Skin of body (tissue), 2 donors: ENCODE results near the gene CLEC7A. TPM values are rescaled to one million over a fixed set of nuclear protein-coding genes. Genes with fewer than 3 reads are reported as not detected.

Experiments
- DNase-seq: peaks from one replicate; lab custom pipeline; 2025; lab: John Stamatoyannopoulos, UW
- total RNA-seq: library from RNA; depleted of rRNA; stranded (reverse); fragments of >200 nt; gene quantifications from one replicate; pipeline ENCODE4 v1.2.3, GENCODE V29; 2014

Gene CLEC7A
- total RNA-seq, 1 donor from 2014 or later, result 5.8 TPM

- no peak for DNase-seq
Observed at GRCh38 chr12:10142976-10143589, 13.1 kb upstream of the CLEC7A start.

GRCh38 chr12:10140001-10140400 is 10.0 kb upstream of the CLEC7A start:
- peak; percentile 59 for DNase-seq

GRCh38 chr12:10136637-10137205 is 6.7 kb upstream of the CLEC7A start:
- DNase-seq, result no peak

- no peak for DNase-seq
Observed at GRCh38 chr12:10135126-10135525, 5.1 kb upstream of the CLEC7A start.

GRCh38 chr12:10132850-10133370 is 2.9 kb upstream of the CLEC7A start:
- no peak for DNase-seq

- no peak for DNase-seq
Observed at GRCh38 chr12:10131111-10131690, 1.2 kb upstream of the CLEC7A start.

- DNase-seq, result no peak
Observed at GRCh38 chr12:10128687-10129086, 1.3 kb downstream of the CLEC7A start.

- DNase-seq, result no peak
Observed at GRCh38 chr12:10126413-10126812, 3.6 kb downstream of the CLEC7A start.

GRCh38 chr12:10122689-10123088 is 7.3 kb downstream of the CLEC7A start:
- DNase-seq, result no peak

- DNase-seq, result no peak
Observed at GRCh38 chr12:10121278-10121677, 8.7 kb downstream of the CLEC7A start.

- DNase-seq, result no peak
Observed at GRCh38 chr12:10119066-10119465, 10.9 kb downstream of the CLEC7A start.

GRCh38 chr12:10115890-10116289 is 14.1 kb downstream of the CLEC7A start:
- no peak for DNase-seq

GRCh38 chr12:10115311-10115710 is 14.7 kb downstream of the CLEC7A start:
- DNase-seq, result no peak

- no peak for DNase-seq
Observed at GRCh38 chr12:10113920-10114319, 16.1 kb downstream of the CLEC7A start.

- no peak for DNase-seq
Observed at GRCh38 chr12:10113075-10113474, 16.9 kb downstream of the CLEC7A start.

- no peak for DNase-seq
Observed at GRCh38 chr12:10111451-10111850, 18.5 kb downstream of the CLEC7A start.

- DNase-seq, result no peak
Observed at GRCh38 chr12:10110256-10110844, 19.6 kb downstream of the CLEC7A start.

GRCh38 chr12:10102322-10102721 is 27.7 kb downstream of the CLEC7A start:
- DNase-seq, result no peak

- DNase-seq, result no peak
Observed at GRCh38 chr12:10101648-10102220, 28.3 kb downstream of the CLEC7A start.

- DNase-seq, result peak; percentile 70
Observed at GRCh38 chr12:10101042-10101579, 28.9 kb downstream of the CLEC7A start.

GRCh38 chr12:10098791-10099190 is 31.2 kb downstream of the CLEC7A start, which contains the start of gene CLEC1A:
CLEC1A (minus strand) TSS chr12:10098985; CDS start chr12:10098922, 63 bp downstream.
- no peak for DNase-seq

GRCh38 chr12:10097521-10097920 is 32.5 kb downstream of the CLEC7A start:
- no peak for DNase-seq
